Breast epithelium (tissue), 4 donors: ENCODE results near the gene RNF111. TPM values are rescaled to one million over a fixed set of nuclear protein-coding genes. Genes with fewer than 3 reads are reported as not detected.
"Not testable (repeated sequence)": the region's sequence is repeated elsewhere in the genome, so short reads cannot be mapped to it uniquely, and the experiment has no call there.

Source experiments
- DNase-seq, 2 donors: peaks; one replicate each; pipeline ENCODE4 v3.0.0-alpha.2; 2019; ENCODE audit warnings: low spot score in 2 of 2
- H3K27ac ChIP-seq, 2 donors: fragments of 200-600 bp; sonication (generic) in 1 of 2; one replicate each; pipeline ENCODE4 v1.5.1; 2016 to 2019; ENCODE audit warnings: mild to moderate bottlenecking in 1 of 2
- H3K27me3 ChIP-seq, 2 donors: fragments of 200-600 bp; sonication (generic) in 1 of 2; one replicate each; pipeline versions ENCODE4 v1.5.1 to v1.6.0; 2017 to 2019; ENCODE audit warnings: control low read depth in 1 of 2, mild to moderate bottlenecking in 1 of 2
- H3K36me3 ChIP-seq: fragments of 200-600 bp; one replicate; pipeline ENCODE4 v1.5.1; 2019
- H3K4me1 ChIP-seq, 2 donors: fragments of 200-600 bp; sonication (generic); one replicate each; pipeline ENCODE4 v1.5.1; 2016 to 2019; ENCODE audit warnings: control low read depth in 1 of 2
- H3K4me3 ChIP-seq, 3 donors: fragments of 200-600 bp; sonication (generic); 1 replicate in 2 of 3; 2 replicates in 1 of 3; pipeline ENCODE4 v1.5.1; 2016 to 2019; ENCODE audit warnings: mild to moderate bottlenecking in 3 of 3, moderate library complexity in 2 of 3
- H3K9me3 ChIP-seq, 2 donors: fragments of 200-600 bp; sonication (generic) in 1 of 2; one replicate each; pipeline ENCODE4 v1.5.1; 2016 to 2019; ENCODE audit warnings: control low read depth in 1 of 2
- POLR2A ChIP-seq: fragments of 450-650 bp; IDR thresholded peaks from one replicate; pipeline ENCODE4 v1.6.1; 2016; ENCODE audit warnings: antibody characterized with exemption, mild to moderate bottlenecking, moderate library complexity
- POLR2AphosphoS5 ChIP-seq, 3 donors: sonication (generic); formaldehyde crosslinking; IDR thresholded peaks; one replicate each; pipeline ENCODE4 v1.6.1; 2017; ENCODE audit warnings: antibody characterized with exemption in 3 of 3
- intact Hi-C: fragments of 100-400 bp; cut with DNase I; formaldehyde crosslinking; loops from one replicate; pipeline ENCODE4 v1.15.1; 2023; ENCODE audit warnings: low total_unique reads
- total RNA-seq, 3 donors: library from RNA; depleted of rRNA; stranded (reverse); fragments of >200 nt; gene quantifications; one replicate each; pipeline ENCODE4 v1.1.0, GENCODE V29; 2016
- TF ChIP-seq, protein P1 (sequence below), 3 donors: fragments of 450-650 bp; IDR thresholded peaks; one replicate each; pipeline ENCODE4 v1.5.1; 2016 to 2017; ENCODE audit warnings: antibody characterized with exemption in 3 of 3, mild to moderate bottlenecking in 3 of 3, moderate library complexity in 3 of 3

RNF111 gene
- total RNA-seq, 3 donors from 2014 or later, result 18.4 to 36.9 (median 27.9) TPM

DNA sequence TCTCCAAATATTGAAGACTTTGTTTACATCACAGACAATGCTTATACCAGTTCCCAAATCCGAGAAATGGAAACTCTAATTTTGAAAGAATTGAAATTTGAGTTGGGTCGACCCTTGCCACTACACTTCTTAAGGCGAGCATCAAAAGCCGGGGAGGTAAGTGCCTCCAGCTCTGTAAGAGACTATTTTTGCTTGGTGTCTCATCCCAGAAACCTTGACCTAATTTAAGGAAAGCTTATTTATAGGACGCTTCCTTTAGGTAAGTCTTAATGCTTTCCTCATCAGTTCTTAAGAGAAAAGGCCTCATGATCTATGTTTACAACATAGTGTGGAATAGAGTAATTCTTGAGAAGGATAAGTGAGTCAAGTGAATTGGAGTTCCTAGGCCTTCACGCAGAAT lies 129.3 kb downstream of the RNF111 start:
- no peak for TF ChIP-seq POLR2A
- no peak for TF ChIP-seq POLR2AphosphoS5 (IDR thresholded peaks at IDR 0.05)
- TF ChIP-seq, protein P1, sequence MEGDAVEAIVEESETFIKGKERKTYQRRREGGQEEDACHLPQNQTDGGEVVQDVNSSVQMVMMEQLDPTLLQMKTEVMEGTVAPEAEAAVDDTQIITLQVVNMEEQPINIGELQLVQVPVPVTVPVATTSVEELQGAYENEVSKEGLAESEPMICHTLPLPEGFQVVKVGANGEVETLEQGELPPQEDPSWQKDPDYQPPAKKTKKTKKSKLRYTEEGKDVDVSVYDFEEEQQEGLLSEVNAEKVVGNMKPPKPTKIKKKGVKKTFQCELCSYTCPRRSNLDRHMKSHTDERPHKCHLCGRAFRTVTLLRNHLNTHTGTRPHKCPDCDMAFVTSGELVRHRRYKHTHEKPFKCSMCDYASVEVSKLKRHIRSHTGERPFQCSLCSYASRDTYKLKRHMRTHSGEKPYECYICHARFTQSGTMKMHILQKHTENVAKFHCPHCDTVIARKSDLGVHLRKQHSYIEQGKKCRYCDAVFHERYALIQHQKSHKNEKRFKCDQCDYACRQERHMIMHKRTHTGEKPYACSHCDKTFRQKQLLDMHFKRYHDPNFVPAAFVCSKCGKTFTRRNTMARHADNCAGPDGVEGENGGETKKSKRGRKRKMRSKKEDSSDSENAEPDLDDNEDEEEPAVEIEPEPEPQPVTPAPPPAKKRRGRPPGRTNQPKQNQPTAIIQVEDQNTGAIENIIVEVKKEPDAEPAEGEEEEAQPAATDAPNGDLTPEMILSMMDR (IDR thresholded peaks at IDR 0.05), result no peak
- H3K27me3 ChIP-seq, result no peaks in the 10 kb centered on the region
- H3K27ac ChIP-seq, result no peak overlapping the region
- no peak for DNase-seq
- H3K4me3 ChIP-seq, result no peak overlapping the region
- no peaks in the 10 kb centered on the region for H3K9me3 ChIP-seq
- intact Hi-C loops, result loop anchor here (1.0 kb wide), 1 partner anchor 8 kb away; no protein-coding TSS in a partner anchor
- H3K4me1 ChIP-seq, result no peaks in the 10 kb centered on the region
- H3K36me3 ChIP-seq, result no peaks in the 10 kb centered on the region

DNA sequence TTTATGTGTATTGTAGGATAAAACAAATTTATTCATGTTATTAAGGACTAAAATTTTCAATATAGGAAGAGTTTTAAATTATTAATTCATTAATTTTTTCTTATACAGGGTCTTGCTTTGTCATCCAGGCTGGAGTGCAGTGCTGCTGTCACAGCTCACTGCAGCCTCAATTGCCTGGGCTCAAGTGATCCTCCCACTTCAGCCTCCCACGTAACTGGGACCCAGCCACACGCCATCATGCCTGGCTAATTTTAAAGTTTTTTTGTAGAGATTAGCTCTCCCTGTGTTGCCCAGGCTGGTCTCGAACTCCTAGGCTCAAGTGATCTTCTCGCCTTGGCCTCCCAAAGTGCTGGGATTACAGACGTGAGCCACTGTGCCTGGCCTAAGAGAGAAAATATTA lies 132.2 kb downstream of the RNF111 start:
- Histone ChIP-seq H3K4me3 (no peak overlapping the region), H3K4me1 (no peaks in the 10 kb centered on the region), H3K27ac (no peak overlapping the region), H3K27me3 (no peaks in the 10 kb centered on the region), H3K9me3 (no peaks in the 10 kb centered on the region), H3K36me3 (no peaks in the 10 kb centered on the region)
- TF ChIP-seq POLR2AphosphoS5 (IDR thresholded peaks at IDR 0.05) (no peak), POLR2A (no peak)
- TF ChIP-seq, protein P1 (IDR thresholded peaks at IDR 0.05), result no peak
- no peak for DNase-seq
- intact Hi-C loops, result no loop called here

DNA sequence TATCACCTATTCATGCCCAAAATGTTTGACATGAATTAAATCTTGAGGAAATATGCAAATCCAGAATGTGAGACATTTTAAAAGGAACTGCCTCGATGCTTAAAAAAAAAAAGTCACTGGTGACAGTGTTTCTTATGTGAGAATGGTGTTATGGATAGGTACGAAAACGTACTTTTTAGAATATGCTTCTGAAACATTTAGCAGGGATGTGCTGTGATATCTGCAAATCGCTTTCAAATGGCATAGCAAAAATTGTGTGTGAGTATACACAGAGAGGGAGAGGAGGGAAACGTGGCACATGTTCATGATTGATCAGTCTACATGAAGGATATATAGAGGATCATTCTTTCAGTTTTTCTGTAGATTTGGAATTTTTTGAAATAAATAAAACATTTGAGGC lies 133.5 kb downstream of the RNF111 start:
- intact Hi-C loops, result no loop called here
- Histone ChIP-seq H3K9me3 (no peaks in the 10 kb centered on the region), H3K4me3 (no peak overlapping the region), H3K27me3 (no peaks in the 10 kb centered on the region), H3K27ac (no peak overlapping the region), H3K36me3 (no peaks in the 10 kb centered on the region), H3K4me1 (no peaks in the 10 kb centered on the region)
- DNase-seq, result no peak
- TF ChIP-seq POLR2A (no peak), POLR2AphosphoS5 (IDR thresholded peaks at IDR 0.05) (no peak)
- TF ChIP-seq, protein P1 (IDR thresholded peaks at IDR 0.05), result no peak

DNA sequence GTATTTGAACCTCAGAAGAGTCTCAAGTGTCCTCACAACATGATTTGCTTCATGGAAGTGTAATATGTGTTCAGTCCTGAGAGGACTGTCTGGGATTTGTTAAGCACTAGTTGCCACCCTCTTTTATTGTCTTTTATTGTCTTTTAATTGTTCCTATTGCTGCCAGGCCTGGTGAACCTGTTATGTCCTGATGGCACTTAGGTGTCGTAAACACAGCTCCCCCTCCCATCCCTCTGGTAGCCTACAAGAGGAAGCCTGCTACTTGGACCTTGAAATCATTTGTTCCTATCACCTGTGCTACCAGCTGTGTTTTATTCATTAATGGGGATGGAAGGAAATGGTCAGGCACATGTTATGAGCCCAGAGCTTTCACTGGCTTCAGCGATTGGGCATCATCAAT lies 136.8 kb downstream of the RNF111 start:
- intact Hi-C loops, result no loop called here
- Histone ChIP-seq H3K27ac (no peak overlapping the region), H3K9me3 (peaks cover 0 to 11% of the 10 kb centered on the region in 2 donors), H3K27me3 (no peaks in the 10 kb centered on the region), H3K4me3 (no peak overlapping the region), H3K36me3 (no peaks in the 10 kb centered on the region), H3K4me1 (no peaks in the 10 kb centered on the region)
- TF ChIP-seq POLR2A (no peak), POLR2AphosphoS5 (IDR thresholded peaks at IDR 0.05) (no peak)
- TF ChIP-seq, protein P1 (IDR thresholded peaks at IDR 0.05), result no peak
- no peak for DNase-seq

DNA sequence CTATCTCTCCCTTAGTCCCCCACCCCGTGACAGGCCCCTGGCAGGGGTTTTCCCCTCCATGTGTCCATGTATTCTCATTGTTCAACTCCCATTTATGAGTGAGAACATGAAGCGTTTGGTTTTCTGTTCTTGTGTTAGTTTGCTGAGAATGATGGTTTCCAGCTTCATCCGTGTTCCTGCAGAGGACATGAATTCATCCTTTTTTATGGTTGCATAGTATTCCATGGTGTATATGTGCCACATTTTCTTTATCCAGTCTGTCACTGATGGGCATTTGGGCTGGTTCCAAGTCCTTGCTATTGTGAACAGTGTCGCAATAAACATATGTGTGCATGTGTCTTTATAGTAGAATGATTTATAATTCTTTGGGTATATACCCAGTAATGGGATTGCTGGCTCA lies 138.2 kb downstream of the RNF111 start:
- H3K36me3 ChIP-seq, H3K4me1 ChIP-seq, H3K27ac ChIP-seq, intact Hi-C loops, DNase-seq, H3K27me3 ChIP-seq, H3K4me3 ChIP-seq: not testable (repeated sequence)
- peaks cover 0 to 11% of the 10 kb centered on the region in 2 donors for H3K9me3 ChIP-seq

DNA sequence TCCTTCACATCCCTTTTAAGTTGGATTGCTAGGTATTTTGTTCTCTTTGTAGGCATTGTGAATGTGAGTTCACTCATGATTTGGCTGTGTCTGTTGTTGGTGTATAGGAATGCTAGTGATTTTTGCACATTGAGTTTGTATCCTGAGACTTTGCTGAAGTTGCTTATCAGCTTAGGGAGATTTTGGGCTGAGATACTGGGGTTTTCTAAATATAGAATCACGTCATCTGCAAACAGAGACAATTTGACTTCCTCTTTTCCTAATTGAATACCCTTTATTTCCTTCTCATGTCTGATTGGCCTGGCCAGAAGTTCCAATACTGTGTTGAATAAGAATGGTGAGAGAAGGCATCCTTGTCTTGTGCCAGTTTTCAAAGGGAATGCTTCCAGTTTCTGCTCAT lies 139.8 kb downstream of the RNF111 start:
- H3K36me3 ChIP-seq, DNase-seq, H3K4me1 ChIP-seq, H3K27me3 ChIP-seq, intact Hi-C loops, H3K4me3 ChIP-seq, H3K27ac ChIP-seq: not testable (repeated sequence)
- H3K9me3 ChIP-seq, result peaks cover 0 to 11% of the 10 kb centered on the region in 2 donors
